HepG2 (cell line): ENCODE measurements around the gene CCNQ. TPM values are rescaled to one million over a fixed set of nuclear protein-coding genes. Genes with fewer than 3 reads are reported as not detected.

ENCODE experiments used
- EEA1 ChIP-seq: sonication (generic); formaldehyde crosslinking; IDR thresholded peaks from 2 replicates; pipeline ENCODE4 v1.5.1; 2020; ENCODE audit warnings: mild to moderate bottlenecking, missing genetic modification reagents, borderline replicate concordance
- ETV5 ChIP-seq: IDR thresholded peaks from 2 replicates; pipeline ENCODE4 v1.6.1; 2018; ENCODE audit warnings: missing biosample characterization, missing genetic modification reagents, inconsistent platforms, borderline replicate concordance
- IKZF4 ChIP-seq: sonication (generic); formaldehyde crosslinking; IDR thresholded peaks from 2 replicates; pipeline ENCODE4 v1.5.1; 2020; ENCODE audit warnings: borderline replicate concordance, mild to moderate bottlenecking, low read depth, missing genetic modification reagents; ENCODE audit errors: not compliant biosample characterization
- LCORL ChIP-seq, 2 experiments: fragments of 450-650 bp in 1 of 2; sonication (generic) in 1 of 2; formaldehyde crosslinking in 1 of 2; IDR thresholded peaks; 2 replicates each; pipeline versions ENCODE4 v1.5.0 to v1.6.1; 2017 to 2020; ENCODE audit warnings: antibody characterized with exemption in 1 of 2, missing genetic modification reagents in 1 of 2
- PHF5A ChIP-seq: IDR thresholded peaks from one replicate; pipeline ENCODE4 v1.6.1; 2018; ENCODE audit warnings: low read depth, missing genetic modification reagents; ENCODE audit not compliant: unreplicated experiment
- REXO4 ChIP-seq: sonication (generic); formaldehyde crosslinking; IDR thresholded peaks from 2 replicates; pipeline ENCODE4 v1.8.0; 2022; ENCODE audit warnings: missing genetic modification reagents, mild to moderate bottlenecking, borderline replicate concordance
- ZBTB7B ChIP-seq: sonication (generic); formaldehyde crosslinking; IDR thresholded peaks from 2 replicates; pipeline ENCODE4 v1.4.0; 2020; ENCODE audit warnings: missing genetic modification reagents
- ZNF44 ChIP-seq: sonication (generic); formaldehyde crosslinking; IDR thresholded peaks from 2 replicates; pipeline ENCODE4 v1.5.1; 2020; ENCODE audit warnings: mild to moderate bottlenecking, missing genetic modification reagents
- polyA plus RNA-seq, 8 experiments: library from polyadenylated mRNA; depleted of rRNA in 3 of 8; stranded (reverse) in 7 of 8; unstranded in 1 of 8; fragments of >200 nt; fragmentation: Illumina TruSeq in 4 of 8; extraction: Trizol in 4 of 8; gene quantifications; 2 replicates each; pipeline versions ENCODE4 v1.2.1 to v1.2.3, GENCODE V29; 2011 to 2016; ENCODE audit warnings: low read depth in 4 of 8, missing spikeins in 1 of 8, mixed read lengths in 1 of 8; ENCODE audit not compliant: insufficient read depth in 1 of 8
- total RNA-seq, 5 experiments: library from RNA; depleted of rRNA; stranded (reverse); fragments of >200 nt; fragmentation: Illumina TruSeq; extraction: Trizol; gene quantifications; 2 replicates each; pipeline ENCODE4 v1.2.3, GENCODE V29; 2016; ENCODE audit warnings: low read depth in 1 of 5
- TF ChIP-seq, protein P1 (sequence below): sonication (generic); formaldehyde crosslinking; IDR thresholded peaks from 2 replicates; pipeline ENCODE4 v1.4.0; 2020; ENCODE audit warnings: mild to moderate bottlenecking, missing genetic modification reagents
- TF ChIP-seq, protein P2 (sequence below), 2 experiments: sonication (generic) in 1 of 2; formaldehyde crosslinking in 1 of 2; IDR thresholded peaks; 2 replicates each; pipeline versions ENCODE4 v1.6.1 to v1.9.0; 2014 to 2022; ENCODE audit warnings: antibody characterized with exemption in 1 of 2, borderline replicate concordance in 1 of 2, inconsistent platforms in 1 of 2, low read depth in 1 of 2, missing genetic modification reagents in 1 of 2
- TF ChIP-seq, protein P3 (sequence below): sonication (generic); formaldehyde crosslinking; IDR thresholded peaks from 2 replicates; pipeline ENCODE4 v1.4.0; 2020; ENCODE audit warnings: missing genetic modification reagents

CCNQ gene
- total and polyA plus RNA-seq, 2 of the 13 experiments (the other 11 are each of a cell fraction or from before 2014, with no cell fraction given): 15.0 to 25.5 TPM

DNA sequence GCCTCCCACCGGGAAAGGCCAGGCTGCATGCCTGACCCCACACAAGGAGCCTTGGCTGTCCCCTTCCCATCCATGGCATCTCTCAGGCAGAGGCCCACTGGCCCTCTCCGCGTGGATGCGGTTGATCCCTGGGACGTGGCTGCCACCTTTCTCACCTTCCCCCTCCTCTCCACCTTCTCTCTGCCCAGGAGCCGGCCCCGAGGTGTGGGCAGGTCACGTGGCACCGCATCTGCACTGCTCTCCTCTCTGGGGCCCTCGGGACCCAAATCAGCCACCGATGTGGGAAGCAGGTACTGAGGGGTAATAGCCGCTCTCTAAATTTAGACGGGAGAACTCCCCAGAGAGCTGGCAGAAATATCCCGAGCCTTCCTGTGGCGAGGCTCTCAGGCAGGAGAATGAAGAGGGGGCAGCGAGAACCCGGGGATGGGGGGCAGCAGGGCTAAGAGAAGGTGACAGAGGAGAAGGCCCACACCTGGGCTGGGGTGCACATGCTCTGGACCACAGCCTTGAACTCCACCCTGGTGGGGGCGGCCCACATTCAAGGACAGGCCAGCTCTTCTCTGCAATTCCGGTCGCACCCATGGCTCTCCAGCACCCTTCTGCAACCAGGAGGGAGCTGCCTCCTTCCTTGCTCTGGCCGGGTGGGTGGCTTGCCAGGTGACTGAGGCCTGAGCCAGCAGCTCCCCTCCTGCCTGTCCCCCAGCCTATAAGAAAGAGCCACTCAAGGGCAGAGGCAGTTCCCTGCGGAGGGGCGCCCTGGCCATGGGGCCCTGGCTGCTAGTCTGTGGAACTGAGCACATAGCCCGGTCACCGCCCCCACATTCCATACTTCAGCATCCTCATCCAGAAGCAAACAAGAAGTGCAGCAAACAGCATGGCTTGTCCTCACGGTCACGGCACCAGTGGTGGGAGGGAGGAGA lies 38.4 kb upstream of the CCNQ start (continued):
- TF ChIP-seq, protein P1, sequence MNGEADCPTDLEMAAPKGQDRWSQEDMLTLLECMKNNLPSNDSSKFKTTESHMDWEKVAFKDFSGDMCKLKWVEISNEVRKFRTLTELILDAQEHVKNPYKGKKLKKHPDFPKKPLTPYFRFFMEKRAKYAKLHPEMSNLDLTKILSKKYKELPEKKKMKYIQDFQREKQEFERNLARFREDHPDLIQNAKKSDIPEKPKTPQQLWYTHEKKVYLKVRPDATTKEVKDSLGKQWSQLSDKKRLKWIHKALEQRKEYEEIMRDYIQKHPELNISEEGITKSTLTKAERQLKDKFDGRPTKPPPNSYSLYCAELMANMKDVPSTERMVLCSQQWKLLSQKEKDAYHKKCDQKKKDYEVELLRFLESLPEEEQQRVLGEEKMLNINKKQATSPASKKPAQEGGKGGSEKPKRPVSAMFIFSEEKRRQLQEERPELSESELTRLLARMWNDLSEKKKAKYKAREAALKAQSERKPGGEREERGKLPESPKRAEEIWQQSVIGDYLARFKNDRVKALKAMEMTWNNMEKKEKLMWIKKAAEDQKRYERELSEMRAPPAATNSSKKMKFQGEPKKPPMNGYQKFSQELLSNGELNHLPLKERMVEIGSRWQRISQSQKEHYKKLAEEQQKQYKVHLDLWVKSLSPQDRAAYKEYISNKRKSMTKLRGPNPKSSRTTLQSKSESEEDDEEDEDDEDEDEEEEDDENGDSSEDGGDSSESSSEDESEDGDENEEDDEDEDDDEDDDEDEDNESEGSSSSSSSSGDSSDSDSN: peak; percentile 54; the same call in 1 of the 2 replicates
- no peak for TF ChIP-seq IKZF4 (CRISPR knock-in tag)
- TF ChIP-seq, protein P2, sequence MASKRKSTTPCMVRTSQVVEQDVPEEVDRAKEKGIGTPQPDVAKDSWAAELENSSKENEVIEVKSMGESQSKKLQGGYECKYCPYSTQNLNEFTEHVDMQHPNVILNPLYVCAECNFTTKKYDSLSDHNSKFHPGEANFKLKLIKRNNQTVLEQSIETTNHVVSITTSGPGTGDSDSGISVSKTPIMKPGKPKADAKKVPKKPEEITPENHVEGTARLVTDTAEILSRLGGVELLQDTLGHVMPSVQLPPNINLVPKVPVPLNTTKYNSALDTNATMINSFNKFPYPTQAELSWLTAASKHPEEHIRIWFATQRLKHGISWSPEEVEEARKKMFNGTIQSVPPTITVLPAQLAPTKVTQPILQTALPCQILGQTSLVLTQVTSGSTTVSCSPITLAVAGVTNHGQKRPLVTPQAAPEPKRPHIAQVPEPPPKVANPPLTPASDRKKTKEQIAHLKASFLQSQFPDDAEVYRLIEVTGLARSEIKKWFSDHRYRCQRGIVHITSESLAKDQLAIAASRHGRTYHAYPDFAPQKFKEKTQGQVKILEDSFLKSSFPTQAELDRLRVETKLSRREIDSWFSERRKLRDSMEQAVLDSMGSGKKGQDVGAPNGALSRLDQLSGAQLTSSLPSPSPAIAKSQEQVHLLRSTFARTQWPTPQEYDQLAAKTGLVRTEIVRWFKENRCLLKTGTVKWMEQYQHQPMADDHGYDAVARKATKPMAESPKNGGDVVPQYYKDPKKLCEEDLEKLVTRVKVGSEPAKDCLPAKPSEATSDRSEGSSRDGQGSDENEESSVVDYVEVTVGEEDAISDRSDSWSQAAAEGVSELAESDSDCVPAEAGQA (IDR thresholded peaks at IDR 0.05; ENCODE audit: low read depth): no peak
- TF ChIP-seq, protein P2 (CRISPR knock-in tag; IDR thresholded peaks at IDR 0.05; ENCODE audit: borderline replicate concordance): no peak
- TF ChIP-seq LCORL (IDR thresholded peaks at IDR 0.05): no peak
- peak; percentile 46; the same call in 1 of the 2 replicates for TF ChIP-seq LCORL (CRISPR knock-in tag; IDR thresholded peaks at IDR 0.05)
- TF ChIP-seq ZNF44 (CRISPR knock-in tag): no peak
- TF ChIP-seq ETV5 (CRISPR knock-in tag): peak; percentile 30; the same call in 1 of the 2 replicates
- TF ChIP-seq ZBTB7B (CRISPR knock-in tag): peak; percentile 74
- no peak for TF ChIP-seq REXO4 (CRISPR knock-in tag)
- TF ChIP-seq PHF5A: no peak
- TF ChIP-seq EEA1 (CRISPR knock-in tag): peak; percentile 44; the same call in 1 of the 2 replicates
- TF ChIP-seq, protein P3, sequence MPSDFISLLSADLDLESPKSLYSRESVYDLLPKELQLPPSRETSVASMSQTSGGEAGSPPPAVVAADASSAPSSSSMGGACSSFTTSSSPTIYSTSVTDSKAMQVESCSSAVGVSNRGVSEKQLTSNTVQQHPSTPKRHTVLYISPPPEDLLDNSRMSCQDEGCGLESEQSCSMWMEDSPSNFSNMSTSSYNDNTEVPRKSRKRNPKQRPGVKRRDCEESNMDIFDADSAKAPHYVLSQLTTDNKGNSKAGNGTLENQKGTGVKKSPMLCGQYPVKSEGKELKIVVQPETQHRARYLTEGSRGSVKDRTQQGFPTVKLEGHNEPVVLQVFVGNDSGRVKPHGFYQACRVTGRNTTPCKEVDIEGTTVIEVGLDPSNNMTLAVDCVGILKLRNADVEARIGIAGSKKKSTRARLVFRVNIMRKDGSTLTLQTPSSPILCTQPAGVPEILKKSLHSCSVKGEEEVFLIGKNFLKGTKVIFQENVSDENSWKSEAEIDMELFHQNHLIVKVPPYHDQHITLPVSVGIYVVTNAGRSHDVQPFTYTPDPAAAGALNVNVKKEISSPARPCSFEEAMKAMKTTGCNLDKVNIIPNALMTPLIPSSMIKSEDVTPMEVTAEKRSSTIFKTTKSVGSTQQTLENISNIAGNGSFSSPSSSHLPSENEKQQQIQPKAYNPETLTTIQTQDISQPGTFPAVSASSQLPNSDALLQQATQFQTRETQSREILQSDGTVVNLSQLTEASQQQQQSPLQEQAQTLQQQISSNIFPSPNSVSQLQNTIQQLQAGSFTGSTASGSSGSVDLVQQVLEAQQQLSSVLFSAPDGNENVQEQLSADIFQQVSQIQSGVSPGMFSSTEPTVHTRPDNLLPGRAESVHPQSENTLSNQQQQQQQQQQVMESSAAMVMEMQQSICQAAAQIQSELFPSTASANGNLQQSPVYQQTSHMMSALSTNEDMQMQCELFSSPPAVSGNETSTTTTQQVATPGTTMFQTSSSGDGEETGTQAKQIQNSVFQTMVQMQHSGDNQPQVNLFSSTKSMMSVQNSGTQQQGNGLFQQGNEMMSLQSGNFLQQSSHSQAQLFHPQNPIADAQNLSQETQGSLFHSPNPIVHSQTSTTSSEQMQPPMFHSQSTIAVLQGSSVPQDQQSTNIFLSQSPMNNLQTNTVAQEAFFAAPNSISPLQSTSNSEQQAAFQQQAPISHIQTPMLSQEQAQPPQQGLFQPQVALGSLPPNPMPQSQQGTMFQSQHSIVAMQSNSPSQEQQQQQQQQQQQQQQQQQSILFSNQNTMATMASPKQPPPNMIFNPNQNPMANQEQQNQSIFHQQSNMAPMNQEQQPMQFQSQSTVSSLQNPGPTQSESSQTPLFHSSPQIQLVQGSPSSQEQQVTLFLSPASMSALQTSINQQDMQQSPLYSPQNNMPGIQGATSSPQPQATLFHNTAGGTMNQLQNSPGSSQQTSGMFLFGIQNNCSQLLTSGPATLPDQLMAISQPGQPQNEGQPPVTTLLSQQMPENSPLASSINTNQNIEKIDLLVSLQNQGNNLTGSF (CRISPR knock-in tag): no peak
